ENCODE measurements around the gene SAMD7.

SAMD7 gene

DNA sequence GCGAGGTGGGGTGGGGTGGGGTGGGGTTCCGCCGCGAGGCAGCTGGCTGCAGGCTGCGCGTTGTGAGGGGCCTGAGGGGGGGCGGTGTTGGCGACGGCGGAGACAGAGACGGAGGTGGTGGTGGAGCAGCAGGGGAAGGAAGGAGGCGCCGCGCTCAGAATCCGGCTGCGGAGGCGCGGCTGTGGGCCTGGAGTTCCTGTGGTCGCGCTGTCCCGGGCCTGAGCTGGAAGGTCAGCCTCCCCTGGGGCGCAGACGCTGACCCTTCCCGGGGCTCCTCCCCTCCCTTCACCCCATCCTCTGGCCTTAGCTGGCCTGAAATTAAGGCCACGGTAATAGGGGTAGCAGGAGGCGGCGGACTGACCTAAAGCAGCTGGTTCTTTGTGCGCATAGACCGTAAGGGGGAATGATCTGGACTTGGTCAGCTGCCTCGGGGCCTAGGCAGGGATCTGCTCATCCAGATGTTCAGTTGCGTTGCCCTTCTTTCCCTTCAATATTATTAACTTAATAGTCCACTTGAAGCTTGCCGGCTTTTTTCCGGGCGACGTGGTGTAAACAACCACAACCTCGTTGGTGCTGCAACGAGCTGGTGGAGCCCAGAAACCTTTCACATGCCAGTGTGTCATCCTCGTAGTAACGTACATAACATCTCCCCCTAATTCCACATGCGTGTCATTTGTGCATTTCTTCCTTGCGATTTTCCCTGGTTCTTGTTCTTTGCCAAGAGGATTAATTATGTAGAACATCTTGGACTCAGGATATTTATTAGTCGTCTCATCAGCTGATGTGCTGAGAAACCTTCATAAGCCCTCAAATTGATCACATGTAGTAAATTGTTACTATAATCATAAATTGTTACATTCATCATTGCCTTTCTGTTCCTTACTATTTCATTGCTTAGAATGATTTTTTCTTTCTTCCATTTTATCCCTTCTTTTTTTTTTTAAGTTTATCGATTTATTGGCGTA is 55.9 kb downstream of the SAMD7 start:
- peak; percentile 24 for DNase-seq

DNA sequence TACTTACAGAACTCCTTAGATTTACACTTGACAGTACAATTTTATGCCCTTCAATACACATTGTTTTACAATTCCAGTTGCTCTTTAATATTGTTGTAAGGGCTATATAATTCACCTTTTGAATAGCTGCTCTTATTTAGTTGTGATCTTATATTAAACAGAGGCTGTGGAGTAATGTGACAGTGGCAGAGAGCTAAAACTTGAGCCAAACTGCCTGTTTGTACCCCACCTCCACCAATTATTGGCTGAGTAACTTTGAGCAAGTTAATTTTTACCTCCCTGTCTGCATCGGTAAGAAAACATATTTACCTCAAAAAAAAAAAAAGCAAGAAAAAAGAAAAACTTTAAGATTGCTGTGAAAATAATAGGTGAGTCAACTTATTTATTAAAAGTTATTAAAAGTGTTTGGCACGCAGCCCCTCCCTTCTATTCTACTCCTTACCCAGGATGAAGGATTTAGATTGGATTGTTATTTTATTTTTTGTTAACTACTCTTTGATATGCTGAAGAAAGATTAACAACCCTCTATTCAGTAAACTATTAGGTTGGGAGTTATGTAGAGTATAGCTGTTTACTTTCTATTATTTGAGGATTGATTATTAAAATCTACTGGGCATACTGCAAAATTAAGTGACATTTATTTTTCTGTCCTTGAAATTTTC is 57.0 kb downstream of the SAMD7 start:
- DNase-seq: no peak

DNA sequence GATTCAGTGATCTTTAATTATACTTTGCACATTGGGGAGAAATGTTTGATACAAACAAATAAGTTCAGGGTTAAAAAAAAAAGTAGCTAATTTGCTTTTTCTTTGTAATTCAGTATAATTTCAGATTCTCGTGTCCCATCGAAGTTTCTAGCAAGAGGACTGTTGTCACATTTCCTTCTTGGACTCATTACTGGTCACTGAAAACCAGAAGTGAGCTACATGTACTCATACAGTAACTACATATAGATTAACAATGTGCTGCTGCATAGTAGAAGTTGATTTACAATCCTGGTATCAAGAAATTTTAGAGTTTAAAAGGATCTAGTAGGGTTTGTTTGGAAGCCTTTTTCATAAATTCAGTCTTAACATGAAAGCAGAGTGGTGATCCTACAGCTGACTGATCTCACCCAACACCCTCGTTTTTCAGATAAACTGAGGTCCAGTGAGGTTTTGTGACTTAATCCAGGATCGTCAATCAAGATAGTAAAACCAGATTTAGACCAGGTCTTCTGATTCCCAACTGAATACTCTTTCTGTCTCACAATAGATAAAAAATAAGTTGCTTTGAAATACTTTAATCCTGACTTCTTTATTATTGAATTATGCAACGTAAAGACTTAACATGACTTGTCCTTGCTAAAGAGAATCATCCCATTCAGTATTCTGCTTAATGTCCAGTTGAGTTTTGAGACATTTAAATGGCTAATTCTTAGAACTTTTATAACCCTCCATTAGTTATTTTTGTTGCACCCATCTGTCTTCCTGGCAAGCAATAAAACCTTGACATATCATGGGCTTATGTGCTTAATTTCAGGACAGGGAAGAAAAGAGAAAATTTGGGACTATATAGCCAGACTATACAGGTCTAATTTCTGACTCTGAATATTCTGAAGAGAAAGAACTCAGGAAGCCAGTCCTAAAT is 58.1 kb downstream of the SAMD7 start:
- no peak for DNase-seq

DNA sequence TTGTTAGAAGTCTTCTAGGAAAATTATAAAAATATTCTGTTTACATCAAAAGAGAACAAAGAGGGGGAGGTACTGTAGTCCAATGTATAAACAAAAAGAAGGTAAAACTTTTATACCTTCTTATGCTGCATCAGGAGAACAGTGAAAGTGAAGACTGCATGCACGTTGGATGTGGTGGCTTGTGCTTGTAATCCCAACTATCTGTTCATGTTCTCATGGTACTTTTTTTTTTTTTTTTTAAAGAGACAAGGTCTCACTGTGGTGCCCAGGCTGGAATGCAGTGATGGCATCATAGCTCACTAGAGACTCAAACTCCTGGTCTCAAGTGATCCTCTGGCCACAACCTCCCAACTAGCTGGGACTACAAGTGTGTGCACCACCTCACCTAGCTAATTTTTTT is 59.5 kb downstream of the SAMD7 start:
- no peak for DNase-seq

DNA sequence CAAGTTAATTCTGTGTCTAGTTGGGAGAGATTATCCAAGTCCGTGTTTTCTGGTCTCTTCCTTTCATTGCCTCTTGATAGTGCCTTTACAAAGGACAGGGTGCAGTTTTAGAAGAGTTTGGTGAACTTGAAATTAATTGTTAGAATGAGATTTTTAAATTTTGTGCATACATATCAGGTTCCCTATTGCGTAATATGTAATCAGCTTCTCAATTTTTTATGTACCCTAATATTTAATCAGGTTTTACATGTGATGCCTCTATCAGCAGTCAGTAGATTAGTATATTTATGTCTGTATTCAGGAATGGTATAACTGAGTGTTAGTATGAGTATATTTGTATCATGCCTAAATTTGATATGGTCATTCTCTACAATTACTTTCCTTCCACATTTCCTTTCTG is 60.1 kb downstream of the SAMD7 start:
- DNase-seq: no peak

DNA sequence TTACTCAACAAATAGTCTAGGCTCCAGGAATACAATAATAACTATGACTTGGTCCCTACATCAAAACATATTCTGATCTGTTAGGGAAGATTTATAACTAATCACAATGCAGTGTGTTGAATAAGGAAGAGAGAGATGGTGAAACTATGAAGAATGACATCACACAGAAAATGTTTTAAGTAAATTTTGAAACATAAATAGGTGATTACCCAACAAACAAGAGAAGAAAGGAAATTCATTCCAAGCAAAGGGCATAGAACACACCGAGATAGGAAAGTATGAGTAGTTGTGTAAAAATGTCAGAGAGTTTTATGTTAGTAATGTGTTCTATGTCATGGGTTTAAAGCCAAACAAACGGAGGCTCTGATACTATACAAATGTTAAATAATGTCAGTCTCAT is 68.7 kb downstream of the SAMD7 start:
- no peak for DNase-seq

DNA sequence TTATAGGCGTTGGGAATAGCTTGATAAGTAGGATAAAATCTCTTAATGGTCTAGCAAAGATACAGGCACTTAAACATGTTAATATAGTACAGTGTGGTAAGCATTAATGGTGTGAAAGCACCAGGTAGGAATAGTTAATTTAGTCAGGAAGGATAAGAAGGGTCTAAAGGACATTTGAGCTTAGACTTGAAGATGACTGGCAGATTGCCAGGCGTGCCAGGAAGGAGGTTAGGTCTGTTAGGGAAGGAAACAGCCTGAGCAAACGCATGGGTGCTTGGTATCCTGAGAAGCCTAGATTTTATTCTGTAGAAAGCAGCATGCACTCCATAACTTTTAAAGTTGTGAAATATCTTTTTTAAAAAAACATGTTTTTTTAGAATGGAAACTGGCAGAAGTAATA is 72.9 kb downstream of the SAMD7 start:
- no peak for DNase-seq
